KBM-7 (cell line): Measurements from ENCODE around the gene ALDH18A1.

Experiments used
- DNase-seq: peaks from one replicate; pipeline ENCODE4 v3.0.0-alpha.2; 2015
- in situ Hi-C: fragments of 300-500 bp; cut with MboI; formaldehyde crosslinking; loops from 2 replicates; pipeline ENCODE4 v1.14.3; 2020; ENCODE audit warnings: low sequenced_read_pairs, low pct_unique_long_range_greater_than_20kb, mixed read lengths

The ALDH18A1 gene

DNA sequence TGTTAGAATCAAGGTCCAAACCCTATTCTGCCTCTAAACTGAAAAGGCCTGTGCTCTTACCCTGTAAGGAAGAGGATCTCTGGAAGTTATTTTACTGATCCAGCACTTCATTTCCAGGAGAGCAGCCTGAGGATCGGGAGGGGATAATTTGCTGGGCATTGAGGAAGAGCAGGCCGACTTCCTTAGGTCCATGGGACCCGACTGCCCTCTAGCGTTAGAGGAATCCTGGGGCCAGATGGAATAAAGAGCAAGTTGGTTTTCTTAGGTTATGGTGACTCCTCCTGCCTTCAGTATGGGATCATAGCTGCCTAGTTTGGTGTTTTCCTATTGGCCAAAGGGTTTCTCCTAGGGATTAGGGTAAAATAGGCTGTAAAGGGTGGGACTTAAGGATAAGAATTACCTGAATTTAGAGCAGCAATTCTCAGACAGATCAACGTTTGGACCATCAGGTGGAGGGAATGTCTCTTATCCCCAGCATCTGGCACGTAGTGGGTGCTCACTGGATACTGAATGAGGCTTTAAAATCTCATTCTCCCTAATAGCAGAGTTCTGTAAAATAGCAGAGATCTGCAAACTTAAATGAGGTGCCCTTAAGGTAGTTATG, 55.3 kb downstream of the ALDH18A1 start:
- in situ Hi-C loops = no loop called here
- peak; percentile 87 for DNase-seq

DNA sequence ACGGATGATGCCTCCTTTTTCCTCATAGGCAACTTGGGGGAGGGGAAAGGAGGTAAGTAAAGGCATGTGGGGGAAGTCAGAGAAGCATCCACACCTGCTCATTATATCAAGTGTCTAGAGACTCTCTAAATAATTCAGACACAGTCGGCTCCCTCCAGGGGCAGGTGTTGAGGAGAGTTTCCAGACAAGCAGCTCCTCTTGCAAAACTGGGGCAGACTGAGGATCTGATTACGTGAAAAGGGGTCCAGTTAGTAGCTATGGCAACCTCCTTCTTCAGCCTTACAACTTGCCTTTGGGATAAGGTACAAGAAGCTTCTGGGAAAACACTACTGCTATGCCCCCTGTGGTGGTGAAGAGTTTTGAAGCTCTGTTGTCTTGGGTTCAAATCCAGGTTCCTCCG, 56.4 kb downstream of the ALDH18A1 start:
- in situ Hi-C loops = no loop called here
- no peak for DNase-seq

DNA sequence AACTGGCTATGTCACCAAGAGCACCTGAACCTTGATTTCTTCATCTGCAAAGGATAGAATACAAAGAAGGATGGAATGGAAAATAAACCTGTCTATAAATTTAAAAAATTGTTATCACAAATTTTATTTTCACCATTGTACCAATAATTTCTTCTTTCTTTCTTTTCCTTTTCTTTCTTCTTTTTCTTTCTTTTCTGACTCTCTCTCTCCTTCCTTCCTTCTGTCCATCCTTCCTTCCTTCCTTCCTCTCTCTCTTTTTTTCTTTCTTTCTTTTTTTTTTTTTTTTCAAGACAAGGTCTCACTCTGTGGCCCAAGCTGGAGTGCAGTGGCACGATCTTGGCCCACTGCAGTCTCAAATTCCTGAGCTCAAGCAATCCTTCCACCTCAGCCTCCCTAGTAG, 58.7 kb downstream of the ALDH18A1 start:
- in situ Hi-C loops = loop anchor here (10.0 kb wide), 1 partner anchor 163 kb away; no protein-coding TSS in a partner anchor
- no peak for DNase-seq

DNA sequence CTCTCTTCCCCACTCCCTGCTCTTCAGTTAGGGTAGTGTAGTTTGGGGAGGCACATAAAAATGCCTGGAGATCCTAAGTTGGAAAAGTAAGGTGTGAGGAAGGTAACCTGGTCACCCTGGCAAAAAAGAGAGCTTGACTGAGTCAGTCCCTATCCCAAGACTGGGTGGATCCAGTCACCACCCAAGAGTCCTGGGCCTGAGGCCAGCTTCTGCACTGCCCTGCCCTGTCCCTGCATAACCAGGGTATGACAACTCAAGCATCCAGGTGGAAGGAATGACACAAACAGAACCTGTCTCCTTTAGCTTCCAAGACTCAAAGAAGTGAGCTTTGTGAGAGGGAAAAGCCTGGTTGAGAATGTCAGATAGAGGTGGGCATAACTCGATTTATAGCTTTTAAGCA, 68.5 kb downstream of the ALDH18A1 start:
- DNase-seq = no peak
- in situ Hi-C loops = no loop called here

DNA sequence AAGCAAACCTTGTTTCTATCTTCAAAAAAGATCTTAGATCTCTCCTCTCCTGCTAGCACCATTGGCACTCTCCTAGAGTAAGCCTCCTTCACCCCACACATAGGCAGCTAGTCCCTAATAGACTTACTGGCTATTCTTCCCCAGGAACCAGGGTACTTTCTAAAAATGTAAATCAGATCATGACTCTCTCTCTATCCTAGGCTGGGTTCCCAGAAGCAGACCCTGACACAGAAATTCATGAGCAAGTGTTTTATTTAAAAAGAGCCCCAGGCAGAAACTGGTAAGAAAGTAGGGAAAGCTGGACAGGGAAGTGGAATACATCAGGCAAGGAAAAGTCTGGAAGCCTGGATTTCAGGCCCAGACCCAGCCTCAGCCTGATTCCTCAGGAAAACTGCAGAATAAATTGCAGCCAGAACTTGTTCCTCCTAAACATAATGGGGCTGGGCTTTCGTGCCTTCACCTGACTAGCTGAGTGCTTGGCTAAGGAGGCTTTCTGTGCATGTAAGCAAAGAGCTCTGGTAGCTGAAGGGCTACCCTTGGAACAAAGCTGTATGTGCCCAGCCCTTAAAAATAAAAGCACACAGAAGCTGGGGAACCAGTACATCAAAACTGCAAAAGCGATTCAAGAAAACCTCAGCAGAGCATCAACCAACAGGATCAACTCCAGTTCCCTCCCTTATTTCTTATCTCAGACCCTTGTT, 76.5 kb downstream of the ALDH18A1 start:
- no peak for DNase-seq
- in situ Hi-C loops = no loop called here

DNA sequence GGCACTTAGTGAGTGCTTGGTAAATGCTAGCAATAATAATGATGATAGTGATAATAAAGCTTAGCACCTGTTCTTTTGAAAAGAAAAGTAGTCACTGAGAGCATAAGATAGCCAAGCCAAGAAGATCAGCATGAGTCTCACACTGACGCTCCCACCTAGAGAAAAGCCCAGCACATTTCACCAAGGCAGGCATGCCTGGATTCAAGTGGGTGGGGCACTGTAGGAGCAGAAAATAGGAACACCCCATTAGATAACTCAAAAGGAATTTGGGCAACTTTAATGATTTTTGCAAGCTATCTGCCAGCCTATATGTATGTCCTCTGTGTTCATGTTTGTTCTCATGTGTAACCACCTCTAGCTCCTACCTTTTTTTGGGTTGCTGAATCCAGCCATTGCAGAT, 77.2 kb downstream of the ALDH18A1 start:
- in situ Hi-C loops = no loop called here

DNA sequence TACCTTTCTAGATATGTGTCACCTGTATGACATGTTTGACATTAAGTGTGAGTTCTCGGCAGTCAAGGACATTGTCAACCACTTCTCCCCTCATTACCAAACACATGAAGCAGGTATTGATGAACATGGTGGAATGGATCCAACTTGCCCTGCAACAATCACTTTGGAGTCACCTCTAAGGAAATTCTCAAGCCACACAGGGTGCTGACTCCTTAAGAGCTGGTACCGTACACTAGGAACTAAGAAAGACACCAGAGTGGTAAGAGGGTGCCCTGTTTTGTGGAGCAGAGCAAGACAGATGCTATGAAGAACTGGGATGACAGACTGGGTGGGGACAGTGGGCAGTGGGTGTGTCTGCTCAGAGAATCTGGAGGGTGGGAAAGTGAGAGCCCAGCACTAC, 77.9 kb downstream of the ALDH18A1 start:
- in situ Hi-C loops = no loop called here
- DNase-seq = no peak

More for the DNA sequence above, 77.2 kb downstream of the ALDH18A1 start:
- no peak for DNase-seq

DNA sequence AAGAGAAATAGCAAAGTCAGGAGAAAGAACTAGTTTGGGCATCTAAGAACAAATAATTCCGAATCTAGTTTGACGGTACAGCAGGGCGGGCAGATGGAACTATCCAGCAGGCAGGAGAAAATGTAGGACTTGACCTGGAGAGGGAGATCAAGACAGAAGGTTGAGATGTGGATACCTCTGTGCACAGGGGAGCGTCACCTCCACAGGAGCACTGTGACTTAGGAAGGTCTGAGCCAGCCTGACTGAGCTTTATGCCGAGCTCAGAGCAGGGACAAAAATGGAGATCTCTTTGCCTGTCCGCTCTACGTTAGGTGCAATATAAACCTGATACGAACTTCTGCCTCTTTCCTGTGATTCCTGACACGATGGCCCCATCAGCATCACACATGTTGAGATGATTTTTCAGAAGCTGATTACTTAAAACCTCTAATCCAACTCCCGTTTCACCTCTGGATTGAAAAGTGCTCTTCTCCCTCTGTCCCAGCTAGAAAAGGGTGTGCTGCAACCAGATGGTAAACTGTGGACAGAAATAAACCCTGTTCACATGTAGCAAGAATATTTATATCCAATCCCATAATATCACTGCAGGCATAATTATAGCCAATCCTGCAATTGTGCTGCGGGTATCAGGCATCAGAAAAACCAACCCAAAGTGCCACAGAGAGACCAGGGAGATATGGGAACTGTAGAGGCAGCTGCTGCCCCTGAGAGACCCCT, 81.7 kb downstream of the ALDH18A1 start:
- in situ Hi-C loops = no loop called here
- no peak for DNase-seq

DNA sequence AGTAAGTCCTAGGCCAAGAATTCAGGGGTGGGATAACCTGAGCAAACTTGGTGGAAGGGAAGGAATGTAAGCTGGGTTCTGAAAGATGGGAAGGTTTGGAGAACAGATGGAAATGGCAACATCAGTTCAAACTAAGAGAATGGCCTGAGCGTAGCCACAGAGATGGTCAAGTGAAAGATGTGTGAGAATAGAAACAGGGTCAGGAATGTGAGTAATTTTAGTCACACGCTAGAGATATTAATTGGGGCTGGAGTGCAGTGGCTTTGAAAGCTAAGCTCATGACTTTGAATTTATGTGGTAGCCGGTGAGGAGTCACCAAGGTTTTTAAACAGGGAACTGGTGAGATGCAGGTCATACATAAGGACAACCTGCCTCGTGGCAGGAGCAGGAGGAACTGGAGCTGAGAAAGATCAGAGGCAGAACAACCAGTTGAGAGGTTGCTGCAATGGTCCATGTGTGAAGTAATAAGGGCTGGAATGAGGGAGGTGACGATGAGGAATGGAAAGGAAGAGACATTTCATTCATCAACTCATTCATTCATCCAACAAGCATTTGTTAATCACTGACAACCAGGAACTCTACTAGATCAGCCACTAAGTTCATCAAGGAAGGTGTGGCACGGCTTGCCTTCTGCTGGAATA, 82.4 kb downstream of the ALDH18A1 start:
- in situ Hi-C loops = no loop called here
- DNase-seq = no peak

DNA sequence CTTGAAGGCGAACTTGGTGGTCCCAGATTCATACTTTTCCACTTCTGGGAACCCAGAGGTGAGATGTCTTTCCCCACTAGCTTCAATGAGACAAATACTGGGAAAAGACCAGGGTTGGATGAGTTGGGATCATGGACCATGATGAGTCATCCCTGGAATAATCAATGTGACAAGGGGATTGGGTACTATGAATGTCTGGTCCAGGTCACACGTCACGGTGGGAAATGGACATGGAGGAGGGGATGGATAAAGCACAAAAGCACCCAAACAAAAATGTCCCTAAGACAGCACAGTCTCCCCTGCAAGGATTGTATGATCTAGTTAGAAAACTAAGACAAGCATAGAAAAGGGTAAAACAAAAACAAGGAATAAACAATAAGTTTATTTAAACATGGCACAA, 83.0 kb downstream of the ALDH18A1 start:
- in situ Hi-C loops = no loop called here
- no peak for DNase-seq

DNA sequence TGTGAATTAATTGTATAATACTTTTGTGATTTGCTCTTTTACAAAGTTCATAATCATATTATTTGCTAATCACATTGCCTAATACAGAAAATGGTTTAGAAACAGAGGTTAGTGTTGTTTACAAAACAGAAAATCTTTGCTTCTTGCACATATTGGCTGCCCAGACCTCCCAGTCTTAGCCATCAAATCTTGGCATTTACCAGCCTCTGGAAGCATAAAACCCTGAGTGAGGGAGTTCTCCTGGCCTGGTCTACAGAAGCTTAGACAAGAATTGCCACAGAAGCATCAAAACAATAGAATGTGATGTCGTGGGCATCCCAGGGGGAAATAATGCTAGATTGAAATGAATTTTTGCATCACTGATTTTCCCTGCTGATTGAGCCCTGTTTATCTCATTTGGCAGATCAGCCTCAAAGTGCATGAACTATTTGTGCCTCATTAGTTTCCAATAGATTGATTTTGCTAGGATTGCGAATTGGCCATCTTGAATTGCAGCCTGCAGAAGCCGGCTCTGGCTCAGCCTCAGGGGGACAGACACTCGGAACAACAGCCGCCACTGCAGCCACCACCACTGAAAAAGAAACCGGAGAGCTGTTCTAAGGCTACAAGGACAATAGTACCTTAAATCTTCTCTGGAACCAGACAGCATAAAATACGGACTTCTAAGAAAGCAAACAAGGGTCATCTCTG, 84.2 kb downstream of the ALDH18A1 start:
- in situ Hi-C loops = no loop called here
- no peak for DNase-seq

DNA sequence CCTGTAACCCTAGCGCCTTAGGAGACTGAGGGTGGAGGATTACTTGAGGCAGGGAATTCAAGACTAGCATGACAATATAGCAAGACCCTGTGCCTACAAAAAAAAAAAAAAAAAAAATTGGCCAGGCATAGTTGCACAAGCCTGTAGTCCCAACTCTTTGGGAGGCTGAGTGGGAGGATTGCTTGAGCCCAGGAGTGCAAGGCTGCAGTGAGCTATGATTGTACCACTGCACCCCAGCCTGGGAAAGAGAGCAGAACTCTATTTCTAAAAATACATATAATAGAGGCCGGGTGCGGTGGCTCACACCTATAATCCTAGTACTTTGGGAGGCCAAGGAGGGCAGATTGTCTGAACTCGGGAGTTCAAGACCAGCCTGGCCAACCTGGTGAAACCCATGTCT, 85.1 kb downstream of the ALDH18A1 start:
- DNase-seq = no peak
- in situ Hi-C loops = no loop called here

DNA sequence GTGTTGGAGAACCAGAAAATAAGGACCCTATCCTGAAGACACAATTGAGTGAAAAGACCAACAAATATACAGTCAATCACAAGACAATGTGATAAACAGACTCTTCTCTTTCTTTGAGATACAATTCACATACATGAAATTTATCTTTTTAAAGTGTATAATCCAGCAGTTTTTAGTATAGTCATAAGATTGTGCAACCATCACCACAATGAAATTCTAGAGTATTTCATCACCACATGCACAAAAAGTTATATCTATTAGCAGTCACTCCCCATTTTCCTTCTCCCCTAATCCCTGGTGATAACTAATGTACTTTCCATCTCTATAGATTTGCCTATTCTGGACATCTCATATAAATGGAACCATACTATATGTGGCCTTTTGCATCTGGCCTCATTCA, 87.1 kb downstream of the ALDH18A1 start:
- no peak for DNase-seq
- in situ Hi-C loops = no loop called here

DNA sequence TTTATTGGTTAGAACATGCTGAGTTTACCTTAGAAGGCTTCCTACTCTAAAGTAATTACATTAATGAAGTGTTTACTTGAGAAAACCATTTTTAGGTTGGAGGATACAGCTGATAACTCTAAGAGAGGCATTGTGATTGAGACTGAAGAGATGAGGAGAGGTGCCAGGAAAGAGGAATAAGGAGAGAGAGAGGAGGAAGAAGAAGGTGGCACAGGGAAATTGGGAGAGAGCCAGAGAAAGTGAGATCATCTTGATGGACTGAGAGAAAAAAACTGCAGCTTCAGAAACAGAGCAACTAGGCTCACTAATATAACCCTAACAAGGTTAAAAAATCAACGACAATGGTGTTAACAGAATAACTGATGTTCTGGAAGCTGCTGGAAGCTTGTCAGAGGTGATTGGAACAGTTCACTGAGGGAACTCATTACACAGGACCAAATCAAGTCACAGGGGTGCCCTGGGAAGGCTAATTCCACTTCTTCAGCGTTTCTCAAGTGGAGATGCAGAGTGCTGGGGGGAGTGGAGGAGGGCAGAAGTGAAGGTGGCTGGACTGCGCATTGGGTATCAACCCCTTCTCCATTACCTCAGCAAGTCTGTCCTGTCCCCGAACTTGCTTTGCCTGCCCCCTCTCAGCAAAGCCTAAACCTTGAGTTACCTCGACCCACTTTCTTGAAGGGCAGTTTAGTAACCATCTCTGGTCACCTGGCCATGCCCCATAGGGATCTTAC, 88.4 kb downstream of the ALDH18A1 start:
- DNase-seq = peak; percentile 20
- in situ Hi-C loops = no loop called here

DNA sequence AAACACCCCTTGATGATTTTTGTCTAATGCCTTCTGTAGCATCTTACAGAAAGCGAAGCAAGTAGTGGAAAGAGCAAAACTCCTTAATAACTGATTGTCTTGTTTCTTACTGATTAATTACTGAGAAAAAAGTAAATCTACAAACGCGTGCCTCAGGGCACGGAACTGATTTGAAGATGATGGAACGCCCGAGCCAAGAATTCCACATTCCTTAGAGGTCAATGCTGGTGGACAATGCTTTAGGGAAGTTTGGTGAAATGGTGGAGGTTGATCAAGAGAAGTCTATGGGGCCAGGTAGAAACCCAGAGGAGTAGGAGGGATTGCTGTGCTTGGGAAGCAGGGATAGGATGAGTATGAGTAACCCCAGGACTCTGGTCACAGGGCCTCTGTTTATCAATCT, 90.4 kb downstream of the ALDH18A1 start:
- DNase-seq = no peak
- in situ Hi-C loops = no loop called here

DNA sequence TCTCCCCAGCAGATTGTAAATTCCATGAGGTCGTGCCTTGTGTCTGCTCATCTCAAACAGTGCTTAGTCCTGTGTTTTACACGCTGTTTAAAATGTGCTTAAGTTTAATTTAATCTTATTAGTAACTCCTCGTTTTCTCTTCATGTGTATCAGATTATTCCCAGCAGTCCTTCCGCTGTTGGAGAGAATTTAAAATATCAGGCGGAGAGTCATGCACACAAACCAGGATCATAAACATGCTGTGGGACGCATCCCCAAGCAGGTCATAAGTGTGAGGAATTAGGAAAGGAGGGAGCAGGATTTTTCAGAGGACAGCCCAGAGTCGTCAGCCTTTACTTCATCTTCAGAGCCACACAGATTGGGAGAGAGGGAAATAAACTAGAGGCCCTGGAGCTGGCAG, 91.2 kb downstream of the ALDH18A1 start:
- no peak for DNase-seq
- in situ Hi-C loops = no loop called here

DNA sequence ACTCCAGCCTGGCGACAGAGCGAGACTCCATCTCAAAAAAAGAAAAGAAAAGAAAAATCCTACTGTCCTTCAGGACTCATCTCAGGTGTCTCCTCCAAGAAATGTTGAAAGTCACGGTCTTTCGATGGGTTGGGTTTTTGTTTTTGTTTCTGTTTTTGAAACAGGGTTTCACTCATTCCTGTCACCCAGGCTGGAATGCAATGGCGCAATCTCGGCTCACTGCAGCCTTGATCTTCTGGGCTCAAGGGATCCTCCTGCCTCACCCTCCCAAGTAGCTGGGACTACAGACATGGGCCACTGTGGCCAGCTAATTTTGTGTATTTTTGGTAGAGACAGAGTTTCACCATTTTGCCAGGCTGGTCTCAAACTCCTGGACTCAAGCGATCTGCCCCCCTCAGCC, 92.2 kb downstream of the ALDH18A1 start:
- in situ Hi-C loops = no loop called here
- DNase-seq = no peak

DNA sequence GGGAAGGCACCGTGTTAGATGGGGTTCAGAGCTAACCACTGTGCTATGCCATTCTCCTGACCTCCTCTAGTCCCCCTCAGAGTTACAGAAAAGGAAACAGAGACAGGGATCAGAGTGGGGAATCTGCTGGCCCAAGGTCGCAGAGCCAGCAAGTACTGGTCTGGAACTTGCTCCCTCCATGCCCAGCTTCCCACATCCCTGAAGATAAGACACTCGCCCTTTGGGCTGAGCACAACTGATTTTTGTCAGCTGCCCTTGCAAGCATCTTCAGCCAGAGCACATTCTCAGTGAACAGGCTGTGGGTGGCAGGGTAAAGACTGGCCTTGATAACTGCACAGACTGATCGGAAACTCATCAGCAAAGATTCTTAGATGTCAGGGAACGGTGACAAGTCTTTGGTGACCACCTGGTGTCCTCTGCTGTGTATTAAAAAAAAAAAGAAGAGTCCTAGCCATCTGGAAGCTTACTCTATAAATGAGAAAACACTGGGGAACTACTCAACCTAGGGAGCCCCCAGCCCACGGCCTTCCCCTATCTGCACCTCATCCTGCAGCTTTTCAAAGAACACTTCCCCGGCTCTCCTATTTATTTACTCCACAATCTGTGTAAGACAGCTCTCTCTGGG, 94.1 kb downstream of the ALDH18A1 start:
- no peak for DNase-seq
- in situ Hi-C loops = no loop called here

DNA sequence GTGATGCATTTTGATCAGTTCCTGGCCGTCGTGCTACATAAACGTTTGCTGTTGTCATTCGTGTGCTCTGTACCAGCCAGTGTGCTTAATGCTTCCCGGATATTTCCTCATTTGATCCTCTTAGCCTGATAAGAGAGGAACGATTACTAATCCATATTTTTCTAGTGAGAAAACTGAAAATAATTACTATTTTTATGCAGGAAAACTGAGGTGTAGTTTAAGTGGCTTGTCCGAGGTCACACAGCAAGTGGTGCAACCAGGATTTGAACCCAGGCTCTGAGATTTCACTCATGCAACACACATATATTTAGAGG, 94.7 kb downstream of the ALDH18A1 start:
- in situ Hi-C loops = no loop called here
- DNase-seq = no peak
